NOMO-1 treated with DMSO at 0.1 percent for 48 hours (cell line): ENCODE data around the gene SHISAL1.

Experiments used
- DNase-seq: peaks from one replicate; lab custom pipeline; 2025; ENCODE audit not compliant: unreplicated experiment; lab: John Stamatoyannopoulos, UW

SHISAL1 gene

GRCh38 chr22:44211946-44212930 is 100.5 kb downstream of the SHISAL1 start:
- no peak for DNase-seq

GRCh38 chr22:44211256-44211945 is 101.3 kb downstream of the SHISAL1 start:
- no peak for DNase-seq

- DNase-seq = no peak
Measured at GRCh38 chr22:44210722-44211121, 102.0 kb downstream of the SHISAL1 start.

GRCh38 chr22:44209343-44209742 is 103.4 kb downstream of the SHISAL1 start:
- no peak for DNase-seq

GRCh38 chr22:44207981-44208317 is 104.8 kb downstream of the SHISAL1 start:
- no peak for DNase-seq

- DNase-seq = no peak
Measured at GRCh38 chr22:44207173-44207980, 105.4 kb downstream of the SHISAL1 start.

- no peak for DNase-seq
Measured at GRCh38 chr22:44206696-44207095, 106.1 kb downstream of the SHISAL1 start.

GRCh38 chr22:44206330-44206645 is 106.5 kb downstream of the SHISAL1 start:
- DNase-seq = no peak

GRCh38 chr22:44205516-44206329 is 107.0 kb downstream of the SHISAL1 start:
- no peak for DNase-seq

- no peak for DNase-seq
Measured at GRCh38 chr22:44204739-44205515, 107.8 kb downstream of the SHISAL1 start.

- DNase-seq = no peak
Measured at GRCh38 chr22:44203203-44203602, 109.5 kb downstream of the SHISAL1 start.

GRCh38 chr22:44202261-44202789 is 110.4 kb downstream of the SHISAL1 start:
- DNase-seq = no peak

GRCh38 chr22:44201665-44202064 is 111.1 kb downstream of the SHISAL1 start:
- DNase-seq = no peak

GRCh38 chr22:44200855-44201550 is 111.7 kb downstream of the SHISAL1 start:
- no peak for DNase-seq

- DNase-seq = no peak
Measured at GRCh38 chr22:44200451-44200850, 112.3 kb downstream of the SHISAL1 start.

- no peak for DNase-seq
Measured at GRCh38 chr22:44199866-44200265, 112.9 kb downstream of the SHISAL1 start.

- DNase-seq = no peak
Measured at GRCh38 chr22:44199164-44199563, 113.6 kb downstream of the SHISAL1 start.

GRCh38 chr22:44197271-44197670 is 115.5 kb downstream of the SHISAL1 start:
- no peak for DNase-seq

- no peak for DNase-seq
Measured at GRCh38 chr22:44196731-44197131, 116.0 kb downstream of the SHISAL1 start.
